ENCODE data around the gene SMIM22. TPM values are rescaled to one million over a fixed set of nuclear protein-coding genes. Genes with fewer than 3 reads are reported as not detected.

The SMIM22 gene
- total and polyA plus RNA-seq, 2 of the 8 experiments (the other 6 are each of a cell fraction or from before 2014, with no cell fraction given), result not detected

- Histone ChIP-seq H3K36me3 (ENCODE audit: control insufficient read depth in 2 of 4, insufficient read depth in 4 of 4, low read length in 3 of 4) (no peaks in the 10 kb centered on the region), H3K23me2 (ENCODE audit: low read depth, low read length) (no peaks in the 10 kb centered on the region), H3K4ac (replicated peaks; ENCODE audit: insufficient read length, low read depth, low read length) (no peak overlapping the region), H2BK120ac (replicated peaks; ENCODE audit: low read depth, low read length) (no peak overlapping the region), H2BK15ac (ENCODE audit: low read length) (no peak overlapping the region), H3K23ac (ENCODE audit: insufficient read length) (no peak overlapping the region), H3K14ac (ENCODE audit: insufficient read length) (no peak overlapping the region), H2BK12ac (ENCODE audit: low read depth, low read length) (no peak overlapping the region), H4K20me1 (replicated peaks in 1 of 2; ENCODE audit: control insufficient read depth in 1 of 2, insufficient read depth in 2 of 2, low read length in 2 of 2) (no peaks in the 10 kb centered on the region), H2AK5ac (ENCODE audit: low read depth, low read length) (no peak overlapping the region), H4K91ac (replicated peaks; ENCODE audit: insufficient read length, low read length) (no peak overlapping the region), H3K27me3 (replicated peaks in 1 of 4; ENCODE audit: control insufficient read depth in 3 of 4, extremely low read depth in 1 of 4, insufficient read depth in 3 of 4, low read length in 3 of 4) (no peaks in the 10 kb centered on the region; a peak in 1 of 7 replicates), H2AFZ (ENCODE audit: low read length) (0 out of 2 replicates have a peak overlapping the region, but pooled peaks have one; percentile 6), H3K9me3 (ENCODE audit: insufficient read depth in 2 of 2, low read depth in 1 of 2, low read length in 1 of 2) (no peaks in the 10 kb centered on the region), H2BK5ac (ENCODE audit: low read depth, low read length) (no peak overlapping the region), H4K5ac (ENCODE audit: insufficient read length, low read depth, low read length) (no peak overlapping the region), H4K8ac (ENCODE audit: extremely low read depth, insufficient read depth, low read length) (no peak overlapping the region), H3K4me2 (ENCODE audit: insufficient read depth in 1 of 2, low read depth in 2 of 2, low read length in 2 of 2) (no peak overlapping the region), H3K18ac (ENCODE audit: extremely low read depth, low read length) (no peak overlapping the region), H3K4me1 (replicated peaks in 1 of 4; ENCODE audit: control insufficient read depth in 3 of 4, insufficient read depth in 4 of 4, low read length in 3 of 4) (peaks cover 0 to 13% (median 4%) of the 10 kb centered on the region in 4 experiments; a peak in 5 of 7 replicates), H3K4me3 (ENCODE audit: extremely low read depth in 1 of 4, insufficient read depth in 2 of 4, low read depth in 3 of 4, low read length in 4 of 4) (no peak overlapping the region), H3K79me2 (ENCODE audit: control insufficient read depth in 1 of 2, insufficient read depth in 2 of 2, low read length in 2 of 2) (no peaks in the 10 kb centered on the region), H3K9ac (replicated peaks in 1 of 4; ENCODE audit: extremely low read depth in 1 of 4, low read depth in 3 of 4, low read length in 3 of 4) (no peak overlapping the region), H2BK20ac (ENCODE audit: low read length) (no peak overlapping the region), H3K27ac (ENCODE audit: low read depth, low read length) (no peak overlapping the region), H3K56ac (replicated peaks; ENCODE audit: insufficient read length, low read depth, low read length) (no peak overlapping the region), H3K79me1 (ENCODE audit: low read depth, low read length) (no peaks in the 10 kb centered on the region)
- 89% methylated on average over 9 of the region's 9 CpGs; no CpG with 5 or more reads in 1 of the 2 experiments for WGBS, 2 experiments (ENCODE audit: extremely low coverage in 1 of 2, insufficient coverage in 1 of 2, insufficient read length in 1 of 2, insufficient replicate concordance in 2 of 2, low coverage in 1 of 2, low lambda C conversion rate in 2 of 2, missing lambda C conversion rate in 1 of 2)
- no peak for DNase-seq (ENCODE audit: low read depth in 1 of 2, low spot score in 2 of 2)
- FAIRE-seq, result no peak
- ChIA-PET CTCF (ENCODE audit: partially characterized antibody) (interaction anchor here (0.7 to 1.2 kb wide), 4 partner anchors 9 to 105 kb away, joined by 3 to 4 read pairs (median 3); no protein-coding TSS in a partner anchor), POLR2A (ENCODE audit: partially characterized antibody) (interaction anchor here (0.6 to 1.7 kb wide), 6 partner anchors 12 to 93 kb away, joined by 3 to 5 read pairs (median 4); partner anchors contain the start of gene ROGDI)
- TF ChIP-seq ATF2 (IDR thresholded peaks at IDR 0.05; ENCODE audit: low read length), result no peak
- TF ChIP-seq PHF8 (conservative IDR thresholded peaks at IDR 0.05; ENCODE audit: low read depth, low read length), result no peak
- TF ChIP-seq EZH2 (IDR thresholded peaks at IDR 0.05; ENCODE audit: low read depth, low read length, severe bottlenecking), result no peak
- no peak for TF ChIP-seq CTBP2 (IDR thresholded peaks at IDR 0.05; ENCODE audit: borderline replicate concordance, insufficient read depth, insufficient read length, low read length)
- no peak for TF ChIP-seq MAFK (IDR thresholded peaks at IDR 0.05; ENCODE audit: low read depth, low read length)
- no peak for TF ChIP-seq SAP30 (IDR thresholded peaks at IDR 0.05; ENCODE audit: insufficient read depth, insufficient replicate concordance, low read length)
- TF ChIP-seq SIX5 (IDR thresholded peaks at IDR 0.05; ENCODE audit: low read depth, low read length), result no peak
- no peak for TF ChIP-seq ASH2L (IDR thresholded peaks at IDR 0.05; ENCODE audit: low read length)
- TF ChIP-seq CBX5 (IDR thresholded peaks at IDR 0.05; ENCODE audit: low read depth, low read length), result no peak
- TF ChIP-seq CHD2 (IDR thresholded peaks at IDR 0.05; ENCODE audit: low read length), result no peak
- no peak for TF ChIP-seq SIN3A (conservative IDR thresholded peaks at IDR 0.05 in 1 of 2, IDR thresholded peaks at IDR 0.05 in 1 of 2; ENCODE audit: low read depth in 1 of 2, low read length in 2 of 2)
- TF ChIP-seq CHD1 (IDR thresholded peaks at IDR 0.05; ENCODE audit: low read depth, low read length), result no peak
Measured at GRCh38 chr16:4788489-4788889, 6.7 kb upstream of the SMIM22 start.

All from H1 (cell line).